ENCODE results near the gene ARHGEF3. TPM values are rescaled to one million over a fixed set of nuclear protein-coding genes. Genes with fewer than 3 reads are reported as not detected.
"Not testable (repeated sequence)": the region's sequence is repeated elsewhere in the genome, so short reads cannot be mapped to it uniquely, and the experiment has no call there.

Gene ARHGEF3
- total and polyA plus RNA-seq, 9 donors, result 23.5 to 48.2 (median 39.5) TPM

DNA sequence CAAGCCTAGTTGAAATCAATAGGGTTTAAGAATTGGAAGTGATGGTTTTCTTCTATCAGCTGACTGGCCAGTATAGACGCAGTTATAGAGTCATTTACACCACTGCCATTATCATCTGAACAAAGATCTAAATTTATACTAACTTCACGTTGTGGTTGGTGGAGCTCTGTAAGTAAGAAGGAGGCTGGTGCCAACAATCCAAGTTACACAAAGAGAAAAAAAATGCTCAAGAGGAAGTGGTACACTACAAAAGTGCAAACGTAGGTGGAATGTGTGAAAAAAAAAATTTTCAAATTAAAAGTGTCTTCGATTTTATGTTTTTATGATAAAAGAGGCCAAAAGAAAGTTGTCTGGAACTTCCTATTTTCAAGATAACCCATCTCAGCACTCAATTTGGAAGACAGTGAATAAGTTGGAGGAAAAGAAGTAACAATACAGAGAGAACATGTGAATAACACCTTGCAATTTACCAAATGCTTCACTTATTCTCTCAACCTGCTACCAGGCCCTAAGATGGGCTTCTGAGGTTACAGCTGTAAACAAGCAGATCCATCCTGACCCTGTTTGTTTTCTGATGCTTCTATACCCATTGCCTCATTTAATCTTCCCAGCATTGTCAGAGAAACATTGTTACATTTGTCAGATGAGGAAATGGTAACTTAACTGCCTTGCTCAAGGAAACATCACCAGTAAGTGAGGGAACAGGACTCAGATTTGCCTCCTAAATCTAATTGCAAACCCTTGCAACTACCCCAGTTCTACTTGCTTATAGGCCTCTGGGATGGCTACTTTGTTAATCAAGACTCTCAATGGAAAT is 106.7 kb downstream of the ARHGEF3 start:
- Histone ChIP-seq H3K9me3 (no peaks in the 10 kb centered on the region), H3K27me3 (no peaks in the 10 kb centered on the region), H3K27ac (no peak overlapping the region), H3K36me3 (no peaks in the 10 kb centered on the region), H3K4me3 (no peak overlapping the region), H3K4me1 (ENCODE audit: insufficient read depth) (no peaks in the 10 kb centered on the region)
- 51 to 57% (median 56%) methylated on average over 4 of the region's 4 CpGs for WGBS, 3 donors
- TF ChIP-seq, protein P1, sequence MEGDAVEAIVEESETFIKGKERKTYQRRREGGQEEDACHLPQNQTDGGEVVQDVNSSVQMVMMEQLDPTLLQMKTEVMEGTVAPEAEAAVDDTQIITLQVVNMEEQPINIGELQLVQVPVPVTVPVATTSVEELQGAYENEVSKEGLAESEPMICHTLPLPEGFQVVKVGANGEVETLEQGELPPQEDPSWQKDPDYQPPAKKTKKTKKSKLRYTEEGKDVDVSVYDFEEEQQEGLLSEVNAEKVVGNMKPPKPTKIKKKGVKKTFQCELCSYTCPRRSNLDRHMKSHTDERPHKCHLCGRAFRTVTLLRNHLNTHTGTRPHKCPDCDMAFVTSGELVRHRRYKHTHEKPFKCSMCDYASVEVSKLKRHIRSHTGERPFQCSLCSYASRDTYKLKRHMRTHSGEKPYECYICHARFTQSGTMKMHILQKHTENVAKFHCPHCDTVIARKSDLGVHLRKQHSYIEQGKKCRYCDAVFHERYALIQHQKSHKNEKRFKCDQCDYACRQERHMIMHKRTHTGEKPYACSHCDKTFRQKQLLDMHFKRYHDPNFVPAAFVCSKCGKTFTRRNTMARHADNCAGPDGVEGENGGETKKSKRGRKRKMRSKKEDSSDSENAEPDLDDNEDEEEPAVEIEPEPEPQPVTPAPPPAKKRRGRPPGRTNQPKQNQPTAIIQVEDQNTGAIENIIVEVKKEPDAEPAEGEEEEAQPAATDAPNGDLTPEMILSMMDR (IDR thresholded peaks at IDR 0.05), result no peak
- no peak for TF ChIP-seq EP300 (IDR thresholded peaks at IDR 0.05)
- TF ChIP-seq POLR2A (IDR thresholded peaks at IDR 0.05), result no peak
- no peak for DNase-seq
- intact Hi-C loops (cut with DNase I), result no loop called here

DNA sequence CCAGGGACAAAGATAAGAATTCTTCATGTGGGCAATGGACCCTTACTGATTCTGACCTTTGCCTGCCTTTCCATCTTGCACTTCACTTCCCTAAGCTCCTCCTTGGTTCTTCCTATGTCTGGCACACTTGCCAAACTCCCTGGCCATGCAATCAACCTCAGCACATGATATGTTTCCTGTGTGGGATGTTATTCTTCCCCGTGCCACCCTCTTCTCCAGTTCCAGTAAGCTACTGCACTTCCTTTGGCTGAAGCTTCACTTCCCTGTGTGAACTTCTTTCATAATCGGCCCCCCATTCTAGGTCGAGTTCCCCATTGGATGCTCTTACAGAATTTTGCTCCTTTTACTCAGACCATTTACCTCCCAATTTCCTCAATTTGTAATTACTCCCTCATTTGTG is 108.0 kb downstream of the ARHGEF3 start:
- Histone ChIP-seq H3K36me3 (no peaks in the 10 kb centered on the region), H3K27me3 (no peaks in the 10 kb centered on the region), H3K4me3 (no peak overlapping the region), H3K4me1 (ENCODE audit: insufficient read depth) (no peaks in the 10 kb centered on the region), H3K9me3 (no peaks in the 10 kb centered on the region), H3K27ac (no peak overlapping the region)
- DNase-seq, result no peak
- intact Hi-C loops (cut with DNase I), result no loop called here
- TF ChIP-seq, protein P1 (IDR thresholded peaks at IDR 0.05), result no peak
- TF ChIP-seq EP300 (IDR thresholded peaks at IDR 0.05), result no peak
- no peak for TF ChIP-seq POLR2A (IDR thresholded peaks at IDR 0.05)
- WGBS, 3 donors, result 67 to 71% (median 67%) methylated on average over 3 of the region's 3 CpGs

DNA sequence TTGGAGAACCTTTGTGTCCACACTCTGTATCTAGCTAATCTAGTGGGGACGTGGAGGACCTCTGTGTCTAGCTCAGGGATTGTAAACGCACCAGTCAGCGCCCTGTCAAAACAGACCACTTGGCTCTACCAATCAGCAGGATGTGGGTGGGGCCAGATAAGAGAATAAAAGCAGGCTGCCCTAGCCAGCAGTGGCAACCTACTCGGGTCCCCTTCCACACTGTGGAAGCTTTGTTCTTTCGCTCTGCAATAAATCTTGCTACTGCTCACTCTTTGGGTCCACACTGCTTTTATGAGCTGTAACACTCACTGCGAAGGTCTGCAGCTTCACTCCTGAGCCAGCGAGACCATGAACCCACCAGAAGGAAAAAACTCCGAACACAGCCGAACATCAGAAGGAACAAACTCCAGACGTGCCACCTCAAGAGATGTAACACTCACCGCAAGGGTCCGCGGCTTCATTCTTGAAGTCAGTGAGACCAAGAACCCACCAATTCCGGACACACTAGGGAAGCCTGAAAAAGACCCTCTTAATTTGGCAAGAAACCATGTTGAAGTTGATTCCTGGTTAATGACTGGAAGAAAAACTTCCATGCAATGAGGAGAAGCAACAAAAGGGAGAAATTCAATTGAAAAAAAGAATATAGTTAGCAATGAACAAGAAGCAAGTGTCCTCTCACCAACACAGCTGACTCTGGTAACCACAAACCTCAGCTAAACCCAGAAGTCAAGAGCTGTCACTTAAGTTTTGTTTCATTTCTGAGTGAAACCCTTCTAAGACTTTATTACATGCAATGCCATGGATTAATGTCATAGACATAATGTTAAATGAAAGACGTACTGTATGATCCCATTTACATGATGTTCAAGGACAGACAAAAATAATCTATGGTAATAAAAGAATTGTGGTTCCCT is 109.0 kb downstream of the ARHGEF3 start:
- DNase-seq; H3K4me1 ChIP-seq (ENCODE audit: insufficient read depth); H3K27me3 ChIP-seq; H3K27ac ChIP-seq; H3K4me3 ChIP-seq; intact Hi-C loops (cut with DNase I); H3K9me3 ChIP-seq; H3K36me3 ChIP-seq: not testable (repeated sequence)
- whole genome bisulfite sequencing, 3 donors, result 82 to 87% (median 82%) methylated on average over 15 of the region's 15 CpGs

DNA sequence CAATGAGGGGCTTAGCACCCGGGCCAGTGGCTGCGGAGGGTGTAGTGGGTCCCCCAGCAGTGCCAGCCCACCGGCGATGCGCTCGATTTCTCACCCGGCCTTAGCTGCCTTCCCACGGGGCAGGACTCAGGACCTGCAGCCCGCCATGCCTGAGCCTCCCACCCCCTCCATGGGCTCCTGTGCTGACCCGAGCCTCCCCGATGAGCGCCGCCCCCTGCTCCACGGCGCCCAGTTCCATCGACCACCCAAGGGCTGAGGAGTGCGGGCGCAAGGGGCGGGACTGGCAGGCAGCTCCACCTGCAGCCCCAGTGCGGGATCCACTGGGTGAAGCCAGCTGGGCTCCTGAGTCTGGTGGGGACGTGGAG is 109.8 kb downstream of the ARHGEF3 start:
- DNase-seq; H3K9me3 ChIP-seq; intact Hi-C loops (cut with DNase I); H3K4me1 ChIP-seq (ENCODE audit: insufficient read depth); H3K4me3 ChIP-seq; H3K27ac ChIP-seq; H3K27me3 ChIP-seq; H3K36me3 ChIP-seq: not testable (repeated sequence)
- 89 to 96% (median 91%) methylated on average over 11 to 20 of the region's 21 CpGs for WGBS, 3 donors

DNA sequence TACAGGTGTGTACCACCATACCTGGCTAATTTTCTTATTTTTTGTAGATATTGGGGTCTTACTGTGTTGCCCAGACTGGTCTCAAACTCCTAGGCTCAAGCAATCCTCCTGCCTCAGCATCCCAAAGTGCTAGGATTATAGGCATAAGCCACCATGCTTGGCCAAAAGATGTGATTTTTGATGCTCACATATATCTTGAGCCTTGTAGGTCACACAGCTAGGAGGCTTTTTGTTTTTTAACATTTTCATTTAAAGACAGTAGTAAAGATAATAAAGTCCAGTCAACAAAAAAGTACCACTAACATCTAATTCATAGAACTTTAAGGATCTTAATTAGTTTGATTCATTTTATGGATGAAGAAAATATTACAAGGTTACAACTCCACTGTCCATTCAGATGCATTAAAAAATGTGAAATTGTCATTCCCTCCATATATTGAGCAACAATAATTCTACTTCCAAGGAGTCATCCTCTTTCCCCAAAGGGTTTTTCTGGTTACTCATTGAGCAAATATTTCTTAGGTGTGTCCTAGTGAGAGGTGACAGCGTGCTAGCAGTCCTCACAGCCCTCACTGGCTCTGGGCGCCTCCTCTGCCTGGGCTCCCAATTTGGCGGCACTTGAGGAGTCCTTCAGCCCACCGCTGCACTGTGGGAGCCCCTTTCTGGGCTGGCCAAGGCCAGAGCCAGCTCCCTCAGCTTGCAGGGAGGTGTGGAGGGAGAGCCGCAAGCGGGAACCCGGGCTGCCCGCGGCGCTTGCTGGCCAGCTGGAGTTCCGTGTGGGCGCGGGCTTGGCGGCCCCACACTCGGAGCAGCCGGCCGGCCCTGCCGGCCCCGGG is 110.4 kb downstream of the ARHGEF3 start:
- Histone ChIP-seq H3K4me3 (no peak overlapping the region), H3K4me1 (ENCODE audit: insufficient read depth) (no peaks in the 10 kb centered on the region), H3K9me3 (no peaks in the 10 kb centered on the region), H3K36me3 (no peaks in the 10 kb centered on the region), H3K27me3 (no peaks in the 10 kb centered on the region), H3K27ac (no peak overlapping the region)
- DNase-seq, result no peak
- intact Hi-C loops (cut with DNase I), result no loop called here
- WGBS, 3 donors, result 96% methylated on average over 19 of the region's 19 CpGs
- TF ChIP-seq EP300 (IDR thresholded peaks at IDR 0.05) (no peak), POLR2A (IDR thresholded peaks at IDR 0.05) (no peak)
- TF ChIP-seq, protein P1 (IDR thresholded peaks at IDR 0.05), result no peak

Measured in ovary (tissue), 9 donors.